K562 (cell line): ENCODE results near the gene SLC6A7.

Experiments
- ATF3 ChIP-seq, 2 experiments: fragments of 450-650 bp in 1 of 2; sonication (generic) in 1 of 2; formaldehyde crosslinking in 1 of 2; IDR thresholded peaks in 1 of 2; conservative IDR thresholded peaks in 1 of 2; 2 replicates each; pipeline versions ENCODE4 v1.6.1 to v1.8.1; 2016 to 2023; ENCODE audit warnings: mild to moderate bottlenecking in 2 of 2, moderate library complexity in 2 of 2, inconsistent platforms in 1 of 2, missing genetic modification reagents in 1 of 2
- KAT2B ChIP-seq: IDR thresholded peaks from one replicate; pipeline ENCODE4 v1.6.1; 2012; ENCODE audit warnings: low read depth, mild to moderate bottlenecking, control low read depth, inconsistent platforms, low read length, moderate library complexity
- NKRF ChIP-seq: fragments of 450-650 bp; IDR thresholded peaks from 2 replicates; pipeline ENCODE4 v1.6.1; 2016; ENCODE audit warnings: borderline replicate concordance
- TAF9B ChIP-seq: fragments of 450-650 bp; IDR thresholded peaks from 2 replicates; pipeline ENCODE4 v1.6.1; 2018; ENCODE audit warnings: mild to moderate bottlenecking; ENCODE audit not compliant: partially characterized antibody

GRCh38 chr5:150141544-150142184, 48.2 kb upstream of the SLC6A7 start:
- no peak for TF ChIP-seq KAT2B
- no peak for TF ChIP-seq NKRF
- no peak for TF ChIP-seq TAF9B
- TF ChIP-seq ATF3 (IDR thresholded peaks at IDR 0.05): no peak
- TF ChIP-seq ATF3 (CRISPR knock-in tag; conservative IDR thresholded peaks at IDR 0.05): no peak
